Measurements from ENCODE around the gene PTK7.

Gene PTK7

DNA sequence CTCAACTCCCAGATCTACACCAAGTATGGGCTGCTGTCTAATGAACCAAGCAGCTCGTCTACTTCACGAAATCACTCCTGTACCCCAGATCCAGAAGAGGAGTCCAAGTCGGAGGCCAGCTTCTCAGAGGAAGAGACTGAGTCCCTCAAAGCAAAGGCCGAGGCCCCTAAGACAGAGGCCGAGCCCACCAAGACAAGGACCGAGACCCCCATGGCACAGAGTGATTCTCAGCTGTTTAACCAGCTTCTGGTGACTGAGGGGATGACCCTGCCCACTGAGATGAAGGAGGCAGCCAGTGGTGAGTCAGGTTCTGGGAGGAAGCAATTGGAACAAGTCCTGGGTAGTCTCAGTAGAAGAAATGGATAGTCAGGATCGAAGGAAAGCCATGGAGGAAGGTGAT, 111.7 kb downstream of the PTK7 start:
- WGBS = 97% methylated on average over 6 of the region's 7 CpGs

DNA sequence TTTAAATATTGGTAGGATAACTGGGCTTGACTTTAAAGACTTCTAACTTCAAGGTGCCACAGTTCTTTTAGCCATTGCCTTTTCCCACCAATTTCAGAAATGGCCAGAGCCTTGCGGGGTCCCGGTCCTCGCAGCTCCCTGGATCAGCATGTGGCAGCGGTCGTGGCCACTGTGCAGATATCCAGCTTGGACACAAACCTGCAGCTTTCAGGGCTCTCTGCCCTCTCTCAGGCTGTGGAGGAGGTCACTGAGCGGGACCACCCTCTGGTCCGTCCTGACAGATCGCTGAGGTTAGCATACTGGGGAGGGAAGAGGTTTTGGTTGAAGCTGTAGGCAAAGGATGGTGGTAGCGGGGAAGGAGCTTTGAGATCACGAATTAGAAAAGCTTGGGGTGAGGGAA, 112.3 kb downstream of the PTK7 start:
- no peak overlapping the region for H2BK15ac ChIP-seq (ENCODE audit: low read depth, poor library complexity, severe bottlenecking)
- no peak overlapping the region for H3K14ac ChIP-seq (ENCODE audit: low read length in 2 of 2)
- H2BK5ac ChIP-seq (ENCODE audit: low read depth, low read length, poor library complexity, severe bottlenecking) = no peak overlapping the region
- WGBS = 98% methylated on average over 9 of the region's 10 CpGs
- H3K9ac ChIP-seq (ENCODE audit: low read length) = no peak overlapping the region
- no peak overlapping the region for H4K8ac ChIP-seq (ENCODE audit: low read length)
- H3K27ac ChIP-seq (ENCODE audit: low read length, poor library complexity, severe bottlenecking) = no peak overlapping the region
- H4K91ac ChIP-seq (ENCODE audit: low read length) = no peak overlapping the region
- no peak overlapping the region for H3K4me2 ChIP-seq (ENCODE audit: low read length, poor library complexity, severe bottlenecking)
- no peaks in the 10 kb centered on the region for H3K27me3 ChIP-seq (ENCODE audit: control insufficient read depth in 1 of 2, insufficient read depth in 1 of 2, low read length in 2 of 2)
- H2AFZ ChIP-seq (ENCODE audit: low read depth, low read length) = no peak overlapping the region
- H3K23ac ChIP-seq (ENCODE audit: low read length in 2 of 2) = no peak overlapping the region
- no peak overlapping the region for H2BK120ac ChIP-seq (ENCODE audit: low read depth, low read length)
- H3K4ac ChIP-seq (ENCODE audit: low read depth in 1 of 2, low read length in 2 of 2) = no peak overlapping the region
- H3K79me1 ChIP-seq (replicated peaks; ENCODE audit: low read length, poor library complexity, severe bottlenecking) = peaks cover 39% of the 10 kb centered on the region
- H3K36me3 ChIP-seq (ENCODE audit: control insufficient read depth in 1 of 2, insufficient read depth in 2 of 2, low read depth in 1 of 2, low read length in 2 of 2) = peaks cover 53 to 62% of the 10 kb centered on the region in 2 experiments
- H3K18ac ChIP-seq (ENCODE audit: low read depth in 1 of 2, low read length in 2 of 2) = no peak overlapping the region
- no peak overlapping the region for H3K4me3 ChIP-seq (ENCODE audit: insufficient read depth in 1 of 2, low read depth in 1 of 2, low read length in 2 of 2)
- H3K4me1 ChIP-seq (ENCODE audit: control insufficient read depth, insufficient read depth, low read depth, low read length) = peaks cover 9% of the 10 kb centered on the region
- no peaks in the 10 kb centered on the region for H3K9me3 ChIP-seq (ENCODE audit: control insufficient read depth, low read length)
- H2BK12ac ChIP-seq (ENCODE audit: low read length in 2 of 2) = no peak overlapping the region
- DNase-seq = no peak
- H2AK5ac ChIP-seq (ENCODE audit: low read length, severe bottlenecking) = no peak overlapping the region

More for the DNA sequence above, 111.7 kb downstream of the PTK7 start:
- no peak overlapping the region for H2BK5ac ChIP-seq (ENCODE audit: low read depth, low read length, poor library complexity, severe bottlenecking)
- DNase-seq = no peak
- H3K36me3 ChIP-seq (ENCODE audit: control insufficient read depth in 1 of 2, insufficient read depth in 2 of 2, low read depth in 1 of 2, low read length in 2 of 2) = peaks cover 49 to 56% of the 10 kb centered on the region in 2 experiments
- peaks cover 10% of the 10 kb centered on the region for H3K4me1 ChIP-seq (ENCODE audit: control insufficient read depth, insufficient read depth, low read depth, low read length)
- no peaks in the 10 kb centered on the region for H3K9me3 ChIP-seq (ENCODE audit: control insufficient read depth, low read length)
- H3K4me2 ChIP-seq (ENCODE audit: low read length, poor library complexity, severe bottlenecking) = no peak overlapping the region
- H3K27ac ChIP-seq (ENCODE audit: low read length, poor library complexity, severe bottlenecking) = no peak overlapping the region
- H2BK120ac ChIP-seq (ENCODE audit: low read depth, low read length) = no peak overlapping the region
- no peak overlapping the region for H2AFZ ChIP-seq (ENCODE audit: low read depth, low read length)
- H3K9ac ChIP-seq (ENCODE audit: low read length) = no peak overlapping the region
- H3K27me3 ChIP-seq (ENCODE audit: control insufficient read depth in 1 of 2, insufficient read depth in 1 of 2, low read length in 2 of 2) = no peaks in the 10 kb centered on the region
- no peak overlapping the region for H3K18ac ChIP-seq (ENCODE audit: low read depth in 1 of 2, low read length in 2 of 2)
- no peak overlapping the region for H3K4me3 ChIP-seq (ENCODE audit: insufficient read depth in 1 of 2, low read depth in 1 of 2, low read length in 2 of 2)
- H3K4ac ChIP-seq (ENCODE audit: low read depth in 1 of 2, low read length in 2 of 2) = no peak overlapping the region
- H2BK12ac ChIP-seq (ENCODE audit: low read length in 2 of 2) = no peak overlapping the region
- H4K91ac ChIP-seq (ENCODE audit: low read length) = no peak overlapping the region
- no peak overlapping the region for H2BK15ac ChIP-seq (ENCODE audit: low read depth, poor library complexity, severe bottlenecking)
- H3K14ac ChIP-seq (ENCODE audit: low read length in 2 of 2) = no peak overlapping the region
- H3K23ac ChIP-seq (ENCODE audit: low read length in 2 of 2) = no peak overlapping the region
- H3K79me1 ChIP-seq (replicated peaks; ENCODE audit: low read length, poor library complexity, severe bottlenecking) = peaks cover 41% of the 10 kb centered on the region
- no peak overlapping the region for H2AK5ac ChIP-seq (ENCODE audit: low read length, severe bottlenecking)
- H4K8ac ChIP-seq (ENCODE audit: low read length) = no peak overlapping the region

DNA sequence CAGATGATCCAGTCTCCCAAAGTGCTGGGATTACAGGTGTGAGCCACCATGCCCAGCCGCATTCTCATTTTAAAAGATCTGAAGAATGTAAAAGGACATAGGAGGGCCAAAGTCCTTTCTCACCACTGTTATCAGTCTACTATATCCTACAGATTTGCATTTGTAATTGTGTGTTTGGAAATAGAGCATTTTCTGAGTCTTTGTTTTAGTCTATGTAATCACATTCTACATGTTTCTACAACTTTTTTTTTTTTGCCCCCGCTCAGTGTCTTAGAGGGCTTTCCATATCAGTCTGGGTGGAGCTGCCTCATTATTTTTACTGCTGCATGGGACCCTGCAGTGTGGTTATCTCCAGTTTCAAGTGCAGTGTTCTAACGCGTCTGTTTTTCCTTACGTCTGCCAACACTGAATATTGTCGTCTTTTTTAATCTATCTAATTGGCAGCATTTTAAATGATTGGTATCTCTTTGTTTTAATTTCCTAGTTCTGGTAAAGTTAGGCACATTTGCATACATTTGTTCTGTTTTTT, 113.7 kb downstream of the PTK7 start:
- DNase-seq = no peak
- H2BK120ac ChIP-seq (ENCODE audit: low read depth, low read length) = no peak overlapping the region
- no peak overlapping the region for H2BK12ac ChIP-seq (ENCODE audit: low read length in 2 of 2)
- no peak overlapping the region for H2AK5ac ChIP-seq (ENCODE audit: low read length, severe bottlenecking)
- H3K36me3 ChIP-seq (ENCODE audit: control insufficient read depth in 1 of 2, insufficient read depth in 2 of 2, low read depth in 1 of 2, low read length in 2 of 2) = peaks cover 51 to 60% of the 10 kb centered on the region in 2 experiments
- H3K27me3 ChIP-seq (ENCODE audit: control insufficient read depth in 1 of 2, insufficient read depth in 1 of 2, low read length in 2 of 2) = no peaks in the 10 kb centered on the region
- H3K79me1 ChIP-seq (replicated peaks; ENCODE audit: low read length, poor library complexity, severe bottlenecking) = peaks cover 32% of the 10 kb centered on the region
- H3K4ac ChIP-seq (ENCODE audit: low read depth in 1 of 2, low read length in 2 of 2) = no peak overlapping the region
- no peak overlapping the region for H3K23ac ChIP-seq (ENCODE audit: low read length in 2 of 2)
- no peak overlapping the region for H3K4me2 ChIP-seq (ENCODE audit: low read length, poor library complexity, severe bottlenecking)
- H2BK15ac ChIP-seq (ENCODE audit: low read depth, poor library complexity, severe bottlenecking) = no peak overlapping the region
- H3K9ac ChIP-seq (ENCODE audit: low read length) = no peak overlapping the region
- no peak overlapping the region for H2BK5ac ChIP-seq (ENCODE audit: low read depth, low read length, poor library complexity, severe bottlenecking)
- no peak overlapping the region for H3K27ac ChIP-seq (ENCODE audit: low read length, poor library complexity, severe bottlenecking)
- H3K9me3 ChIP-seq (ENCODE audit: control insufficient read depth, low read length) = no peaks in the 10 kb centered on the region
- H3K4me3 ChIP-seq (ENCODE audit: insufficient read depth in 1 of 2, low read depth in 1 of 2, low read length in 2 of 2) = no peak overlapping the region
- H3K18ac ChIP-seq (ENCODE audit: low read depth in 1 of 2, low read length in 2 of 2) = no peak overlapping the region
- WGBS = 87% methylated on average over 4 of the region's 6 CpGs
- H4K91ac ChIP-seq (ENCODE audit: low read length) = no peak overlapping the region
- no peak overlapping the region for H3K14ac ChIP-seq (ENCODE audit: low read length in 2 of 2)
- H4K8ac ChIP-seq (ENCODE audit: low read length) = no peak overlapping the region
- H2AFZ ChIP-seq (ENCODE audit: low read depth, low read length) = no peak overlapping the region
- H3K4me1 ChIP-seq (ENCODE audit: control insufficient read depth, insufficient read depth, low read depth, low read length) = peaks cover 3% of the 10 kb centered on the region

DNA sequence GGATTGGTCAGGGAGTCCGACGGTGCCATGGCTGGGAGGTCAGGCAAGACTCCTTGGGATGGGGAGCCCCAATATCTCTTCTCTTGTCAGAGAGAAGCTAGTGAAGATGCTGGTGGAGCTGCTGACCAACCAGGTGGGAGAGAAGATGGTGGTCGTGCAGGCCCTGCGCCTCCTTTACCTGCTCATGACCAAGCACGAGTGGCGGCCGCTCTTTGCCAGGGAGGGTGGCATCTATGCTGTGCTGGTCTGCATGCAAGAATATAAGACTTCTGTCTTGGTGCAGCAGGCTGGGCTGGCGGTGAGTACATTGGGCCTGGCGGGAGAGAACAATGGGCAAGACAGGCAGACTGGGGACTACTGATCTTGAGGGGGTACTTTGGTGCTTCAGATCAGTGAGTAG, 116.8 kb downstream of the PTK7 start:
- Histone ChIP-seq H3K4ac (ENCODE audit: low read depth in 1 of 2, low read length in 2 of 2) (no peak overlapping the region), H3K4me3 (ENCODE audit: insufficient read depth in 1 of 2, low read depth in 1 of 2, low read length in 2 of 2) (no peak overlapping the region), H3K79me1 (replicated peaks; ENCODE audit: low read length, poor library complexity, severe bottlenecking) (peaks cover 12% of the 10 kb centered on the region), H3K27me3 (ENCODE audit: control insufficient read depth in 1 of 2, insufficient read depth in 1 of 2, low read length in 2 of 2) (no peaks in the 10 kb centered on the region), H2AK5ac (ENCODE audit: low read length, severe bottlenecking) (no peak overlapping the region), H3K14ac (ENCODE audit: low read length in 2 of 2) (no peak overlapping the region), H2BK15ac (ENCODE audit: low read depth, poor library complexity, severe bottlenecking) (no peak overlapping the region), H3K9ac (ENCODE audit: low read length) (no peak overlapping the region), H3K4me1 (ENCODE audit: control insufficient read depth, insufficient read depth, low read depth, low read length) (no peaks in the 10 kb centered on the region), H4K91ac (ENCODE audit: low read length) (no peak overlapping the region), H3K4me2 (ENCODE audit: low read length, poor library complexity, severe bottlenecking) (no peak overlapping the region), H2BK12ac (ENCODE audit: low read length in 2 of 2) (no peak overlapping the region), H4K8ac (ENCODE audit: low read length) (no peak overlapping the region), H2BK5ac (ENCODE audit: low read depth, low read length, poor library complexity, severe bottlenecking) (no peak overlapping the region), H3K23ac (ENCODE audit: low read length in 2 of 2) (no peak overlapping the region), H3K18ac (ENCODE audit: low read depth in 1 of 2, low read length in 2 of 2) (no peak overlapping the region), H2AFZ (ENCODE audit: low read depth, low read length) (no peak overlapping the region), H3K27ac (ENCODE audit: low read length, poor library complexity, severe bottlenecking) (no peak overlapping the region), H3K36me3 (ENCODE audit: control insufficient read depth in 1 of 2, insufficient read depth in 2 of 2, low read depth in 1 of 2, low read length in 2 of 2) (peaks cover 49 to 58% of the 10 kb centered on the region in 2 experiments), H2BK120ac (ENCODE audit: low read depth, low read length) (no peak overlapping the region), H3K9me3 (ENCODE audit: control insufficient read depth, low read length) (no peaks in the 10 kb centered on the region)
- no peak for DNase-seq
- 96% methylated on average over 9 of the region's 9 CpGs for WGBS

Measured in mesenchymal stem cell (in vitro differentiated cells and primary cell).